Suppressor macrophage treated with lipopolysaccharide for 4 hours (primary cell): ENCODE measurements around the gene RPS2.
A peak's percentile ranks its signal among the peaks of the same experiment; 100 is the strongest.
"Not testable (repeated sequence)": the region's sequence is repeated elsewhere in the genome, so short reads cannot be mapped to it uniquely, and the experiment has no call there.

Experiments
- DNase-seq: peaks from one replicate; pipeline ENCODE4 v3.0.0-alpha.2; 2020

RPS2 gene

DNA sequence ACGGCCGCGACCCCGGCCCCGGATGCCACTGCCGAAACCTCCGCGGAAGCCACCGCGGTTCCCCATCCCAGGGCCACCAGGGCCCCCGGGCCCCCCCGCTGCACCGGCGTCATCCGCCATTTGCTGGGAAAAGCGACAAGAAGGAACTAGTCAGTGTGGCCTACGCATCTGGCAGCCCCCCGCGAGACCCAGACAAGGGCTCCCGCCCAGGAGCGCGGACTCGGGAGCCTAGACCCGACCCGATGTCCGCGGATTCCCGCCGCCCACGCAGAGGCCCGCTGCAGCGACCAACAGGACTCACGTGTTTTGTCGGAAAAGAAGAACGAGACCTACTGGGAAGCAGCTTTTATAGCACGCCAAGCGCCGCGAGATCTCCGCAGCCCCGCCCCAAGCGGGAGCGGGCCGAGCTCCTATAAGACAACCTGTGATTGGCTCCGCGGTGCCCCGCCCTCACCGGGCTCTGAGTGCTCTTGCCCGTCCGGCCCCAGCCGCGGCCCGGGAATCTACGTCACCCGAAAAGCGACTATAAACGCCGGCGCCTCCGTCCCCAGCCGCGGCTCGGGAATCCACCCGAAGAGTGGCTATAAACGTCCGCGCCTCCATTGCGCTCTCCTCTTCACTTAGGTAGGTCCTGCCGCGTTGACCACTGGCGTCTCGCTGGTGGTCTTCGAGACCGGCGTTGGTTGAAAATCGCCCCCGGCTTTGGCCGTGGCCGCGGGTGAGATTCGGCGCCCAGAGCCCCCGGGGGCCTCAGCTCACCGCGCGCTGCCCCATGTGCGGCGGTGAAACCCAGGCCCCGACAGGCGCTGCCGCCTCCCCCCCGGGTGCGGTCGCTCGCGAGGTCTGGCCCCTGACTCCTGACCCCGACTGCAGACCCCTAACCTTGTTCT, at the start of gene RPS2:
TSS of gene RPS2 (minus strand) at position 321 of the 890 bp plus-strand sequence. CDS start at position 120, 201 bp downstream.
- peak; percentile 100 for DNase-seq

DNA sequence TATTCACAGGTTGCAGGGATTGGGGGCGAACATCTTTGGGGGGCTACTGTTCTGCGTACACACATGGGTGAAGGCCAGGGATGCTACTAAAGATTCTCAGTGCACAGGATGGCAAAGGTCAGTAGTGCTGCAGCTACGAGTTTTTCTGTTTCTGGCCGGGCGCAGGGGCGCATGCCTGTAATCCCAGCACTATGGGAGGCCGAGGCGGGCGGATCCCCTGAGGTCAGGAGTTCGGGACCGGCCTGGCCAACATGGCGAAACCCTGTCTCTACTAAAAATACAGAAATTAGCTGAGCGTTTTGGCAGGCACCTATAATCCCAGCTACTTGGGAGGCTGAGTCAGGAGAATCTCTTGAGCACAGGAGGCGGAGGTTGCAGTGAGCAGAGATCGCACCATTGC, 48.9 kb upstream of the RPS2 start:
- no peak for DNase-seq

DNA sequence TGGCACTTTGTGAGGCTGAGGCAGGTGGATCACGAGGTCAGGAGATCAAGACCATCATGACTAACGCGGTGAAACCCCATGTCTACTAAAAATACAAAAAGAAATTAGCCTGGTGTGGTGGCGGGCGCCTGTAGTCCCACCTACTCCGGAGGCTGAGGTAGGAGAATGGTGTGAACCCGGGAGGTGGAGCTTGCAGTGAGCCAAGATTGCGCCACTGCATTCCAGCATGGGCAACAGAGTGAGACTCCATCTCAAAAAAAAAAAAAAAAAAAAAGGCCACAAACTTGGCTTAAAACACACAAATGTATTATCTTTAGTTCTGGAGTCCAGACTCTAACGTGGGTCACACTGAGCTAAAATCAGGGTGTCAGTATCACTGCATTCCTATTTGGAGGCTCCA, 47.1 kb upstream of the RPS2 start:
- DNase-seq: not testable (repeated sequence)

DNA sequence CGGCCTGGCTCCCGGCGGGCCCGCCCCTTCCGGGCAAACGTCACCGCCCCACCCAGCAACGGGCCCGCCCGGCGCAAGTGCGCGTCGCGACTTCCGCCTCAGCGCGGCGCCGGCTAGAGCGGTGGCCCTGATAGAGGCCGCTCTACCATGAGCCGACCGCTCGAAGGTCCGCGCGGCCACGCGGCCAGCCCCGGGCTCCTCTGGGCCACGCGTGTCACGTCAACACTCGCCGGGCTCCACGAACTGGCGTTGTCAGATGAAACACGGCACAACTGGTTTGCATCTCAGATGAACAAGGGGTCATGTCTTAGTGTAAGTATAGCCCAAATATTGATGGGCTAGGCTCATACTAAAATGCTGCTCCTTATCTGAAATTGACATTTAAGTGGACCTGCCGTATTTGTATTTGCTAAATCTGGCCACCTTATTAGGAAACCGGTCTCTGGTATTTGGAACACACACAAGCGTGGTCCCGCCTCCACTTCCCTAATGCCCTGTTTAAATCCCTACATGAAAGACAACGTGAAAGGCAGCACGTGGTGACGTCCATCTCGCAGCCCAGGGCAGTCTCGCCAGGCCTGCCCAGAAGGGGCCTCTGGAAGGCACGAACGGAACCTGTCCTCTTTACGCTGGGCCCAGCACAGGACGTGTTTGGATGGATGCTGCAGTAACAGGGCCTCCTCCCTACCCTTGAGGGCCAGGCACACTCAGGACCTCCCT, 45.3 kb upstream of the RPS2 start, which contains the start of gene ZNF598:
TSS of gene ZNF598 (minus strand) at position 31 of the 720 bp plus-strand sequence.
- DNase-seq: peak; percentile 95

DNA sequence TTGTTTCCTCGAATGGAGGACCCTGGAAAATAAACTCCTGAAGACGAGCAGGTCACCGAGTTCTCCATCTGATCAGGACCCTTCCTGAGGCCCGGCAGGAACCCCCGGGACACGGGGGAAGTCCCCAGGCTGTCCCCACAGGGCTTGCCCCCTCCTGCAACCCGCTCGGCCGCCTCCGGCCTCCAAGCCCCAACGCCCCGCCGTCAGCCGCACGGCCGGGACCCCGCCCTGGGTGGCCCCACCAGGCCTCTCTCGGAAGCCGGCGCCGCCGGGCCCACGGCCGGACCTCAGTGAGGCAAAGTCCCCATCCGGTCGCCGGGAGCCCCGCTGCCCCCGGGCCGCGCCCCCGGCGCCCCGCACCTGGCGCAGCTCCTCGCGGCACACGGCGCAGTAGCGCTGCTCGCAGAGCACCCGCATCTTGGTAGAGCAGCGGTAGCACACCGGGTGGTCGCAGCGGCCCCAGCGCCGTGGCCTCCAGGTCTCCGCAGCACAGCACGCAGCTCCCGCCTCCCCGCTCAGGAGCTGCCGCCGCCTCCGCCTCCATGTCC, 44.6 kb upstream of the RPS2 start:
- DNase-seq: peak; percentile 28

DNA sequence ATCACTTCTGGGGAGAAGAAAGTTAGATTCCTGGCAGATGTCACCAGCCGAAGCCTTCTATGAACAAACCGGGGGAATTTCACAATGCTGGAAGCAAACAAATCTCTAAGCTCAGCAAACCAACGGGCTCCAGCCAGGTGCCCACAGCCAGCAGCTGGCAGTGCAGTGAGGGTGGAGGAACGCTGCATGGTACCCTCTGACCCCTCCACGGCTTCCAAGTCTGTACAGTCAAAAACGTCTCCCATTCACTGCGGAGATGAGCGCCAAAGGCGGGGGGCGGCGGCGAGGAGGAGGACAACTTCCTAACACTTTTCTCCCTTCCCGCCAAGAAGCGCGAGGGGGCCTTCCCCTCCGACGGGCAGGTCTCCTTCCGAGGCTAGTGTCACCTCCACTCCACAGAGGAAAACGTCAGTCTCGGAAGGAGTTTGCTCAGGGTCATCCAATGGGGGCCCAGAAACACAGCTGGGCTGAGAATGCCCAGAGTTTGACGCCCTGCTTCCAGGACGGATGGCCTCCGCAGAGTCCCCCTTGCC, 44.1 kb upstream of the RPS2 start:
- DNase-seq: peak; percentile 44

DNA sequence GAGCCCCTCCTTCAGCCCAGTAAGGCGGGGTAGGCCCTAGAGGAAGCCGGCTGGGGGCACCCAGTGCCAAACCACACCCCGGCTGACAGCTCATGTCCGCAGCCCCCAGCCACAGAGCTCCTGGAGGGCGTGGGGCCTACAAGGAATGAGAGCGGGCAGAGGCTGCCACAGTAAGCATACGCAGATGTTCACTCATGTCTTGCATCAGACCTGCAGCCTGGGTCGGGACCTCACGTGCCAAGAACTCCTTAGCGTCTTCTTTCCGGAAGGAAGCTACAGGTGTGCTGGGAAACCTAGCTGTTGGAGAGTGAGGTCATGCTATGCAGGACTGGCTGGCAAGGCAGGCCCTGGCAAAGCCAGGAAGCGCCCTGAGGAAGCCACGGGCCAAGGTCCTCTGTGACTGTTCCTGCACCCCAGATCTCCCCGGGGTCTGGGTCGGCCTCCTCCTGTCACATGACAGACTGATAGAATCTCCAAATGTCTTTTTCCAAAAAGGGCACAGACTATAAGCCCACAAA, 43.4 kb upstream of the RPS2 start:
- no peak for DNase-seq

DNA sequence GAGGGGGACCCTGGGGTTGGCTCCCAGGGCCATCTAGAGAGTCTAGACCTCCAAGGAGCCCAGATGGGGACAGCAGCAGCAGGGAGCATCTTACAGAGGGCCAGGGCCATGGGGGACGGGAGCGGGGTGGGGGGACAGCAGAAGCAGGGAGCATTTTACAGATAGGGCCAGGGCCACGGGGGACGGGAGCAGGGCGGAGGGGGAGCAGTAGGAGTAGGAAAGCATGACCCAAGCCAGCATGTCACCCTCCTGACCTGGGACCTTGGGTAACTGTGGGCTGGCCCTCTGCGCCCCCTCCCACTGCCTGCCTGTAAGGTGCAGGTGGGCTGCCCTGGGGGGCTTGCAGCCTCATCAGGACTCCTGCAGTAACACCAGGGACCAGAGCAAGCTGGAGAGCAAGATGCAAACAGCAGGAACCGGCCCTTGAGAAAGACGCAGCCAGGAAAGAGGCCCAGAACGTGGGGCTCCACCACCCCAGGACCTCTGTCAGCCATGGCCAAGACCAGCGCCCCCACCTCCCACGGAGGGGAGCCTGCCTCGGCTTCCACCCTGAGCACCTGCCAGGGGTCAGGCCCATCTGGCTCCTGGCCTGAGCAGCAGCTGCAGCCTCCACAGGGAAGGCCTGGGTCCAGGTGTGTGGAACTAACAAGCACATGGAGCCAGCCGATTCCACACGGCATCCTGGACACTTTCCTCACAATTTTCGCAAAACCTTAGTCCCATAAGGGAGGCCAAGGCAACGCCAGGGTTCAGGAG, 42.6 kb upstream of the RPS2 start:
- DNase-seq: no peak

DNA sequence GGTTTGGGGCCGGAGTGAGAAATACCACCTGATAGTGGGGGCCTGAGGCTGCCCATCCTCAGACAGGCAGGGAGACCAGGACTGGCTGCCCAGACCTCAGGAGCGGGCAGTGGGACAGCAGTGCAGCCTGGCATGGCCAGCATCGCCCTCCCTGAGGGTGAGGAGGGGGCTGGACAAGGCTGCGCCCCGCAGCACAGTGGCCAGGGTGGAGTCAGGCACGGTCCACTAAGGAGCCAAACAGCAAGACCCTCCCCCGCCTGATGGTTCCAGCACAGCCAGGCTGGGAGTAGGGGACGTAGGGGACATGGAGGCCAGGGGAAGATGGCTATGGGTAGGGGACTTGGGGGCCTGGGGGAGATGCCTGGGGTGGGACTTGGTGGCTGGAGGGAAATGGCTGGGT, 41.7 kb upstream of the RPS2 start:
- no peak for DNase-seq

DNA sequence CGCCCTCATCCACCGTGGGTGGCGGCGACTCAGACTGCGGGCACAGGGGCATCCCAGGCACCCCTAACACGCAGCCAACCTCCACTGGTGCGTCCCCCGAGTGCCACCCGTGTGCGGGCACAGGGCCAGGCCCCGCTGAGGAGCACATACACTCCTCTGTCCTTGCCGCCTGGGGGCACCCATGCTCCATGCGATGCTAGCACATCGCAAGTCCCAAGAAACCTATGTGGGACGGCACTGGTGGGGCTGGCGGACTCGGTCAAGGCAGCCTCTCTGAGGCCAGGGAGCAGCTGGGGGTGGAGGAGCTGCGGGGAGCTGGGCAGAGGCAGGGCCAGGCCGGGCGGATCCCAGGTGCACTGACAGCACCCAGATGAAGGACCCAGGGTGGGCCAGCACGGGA, 41.0 kb upstream of the RPS2 start:
- DNase-seq: peak; percentile 68

DNA sequence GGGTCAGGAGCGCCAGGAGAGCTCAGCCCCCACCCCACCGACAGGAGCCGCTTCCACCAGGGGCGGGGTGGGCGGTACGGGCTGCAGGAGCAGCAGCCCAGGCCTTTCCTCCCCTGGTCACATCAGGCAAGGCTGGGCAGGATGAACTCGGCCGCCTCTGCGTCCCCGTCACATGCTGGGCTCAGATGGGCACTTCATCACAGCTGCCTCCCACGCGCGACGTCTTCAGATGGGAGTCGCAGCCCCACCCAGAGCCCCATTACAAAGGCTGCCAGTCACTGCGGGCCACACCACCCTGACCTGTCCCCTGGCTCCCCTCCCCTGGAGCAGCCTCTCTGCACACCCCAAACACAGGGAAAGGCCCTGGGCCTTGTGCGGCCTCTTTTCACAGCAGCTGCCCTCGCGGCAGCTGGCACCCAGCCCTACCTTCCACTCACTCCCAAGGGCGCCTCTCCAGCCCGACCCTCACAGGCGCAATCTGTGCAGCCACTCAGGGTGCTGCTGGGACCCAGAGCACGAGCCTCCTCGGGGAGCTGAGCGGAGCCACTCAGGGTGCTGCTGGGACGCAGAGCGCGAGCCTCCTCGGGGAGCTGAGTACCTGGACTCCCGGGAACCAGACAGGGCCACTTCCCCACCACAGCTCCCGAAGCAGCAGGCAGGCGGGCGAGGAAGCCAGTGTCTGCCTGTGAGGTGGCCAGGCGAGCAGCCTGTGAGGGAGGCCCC, 40.3 kb upstream of the RPS2 start:
- peak; percentile 43 for DNase-seq

DNA sequence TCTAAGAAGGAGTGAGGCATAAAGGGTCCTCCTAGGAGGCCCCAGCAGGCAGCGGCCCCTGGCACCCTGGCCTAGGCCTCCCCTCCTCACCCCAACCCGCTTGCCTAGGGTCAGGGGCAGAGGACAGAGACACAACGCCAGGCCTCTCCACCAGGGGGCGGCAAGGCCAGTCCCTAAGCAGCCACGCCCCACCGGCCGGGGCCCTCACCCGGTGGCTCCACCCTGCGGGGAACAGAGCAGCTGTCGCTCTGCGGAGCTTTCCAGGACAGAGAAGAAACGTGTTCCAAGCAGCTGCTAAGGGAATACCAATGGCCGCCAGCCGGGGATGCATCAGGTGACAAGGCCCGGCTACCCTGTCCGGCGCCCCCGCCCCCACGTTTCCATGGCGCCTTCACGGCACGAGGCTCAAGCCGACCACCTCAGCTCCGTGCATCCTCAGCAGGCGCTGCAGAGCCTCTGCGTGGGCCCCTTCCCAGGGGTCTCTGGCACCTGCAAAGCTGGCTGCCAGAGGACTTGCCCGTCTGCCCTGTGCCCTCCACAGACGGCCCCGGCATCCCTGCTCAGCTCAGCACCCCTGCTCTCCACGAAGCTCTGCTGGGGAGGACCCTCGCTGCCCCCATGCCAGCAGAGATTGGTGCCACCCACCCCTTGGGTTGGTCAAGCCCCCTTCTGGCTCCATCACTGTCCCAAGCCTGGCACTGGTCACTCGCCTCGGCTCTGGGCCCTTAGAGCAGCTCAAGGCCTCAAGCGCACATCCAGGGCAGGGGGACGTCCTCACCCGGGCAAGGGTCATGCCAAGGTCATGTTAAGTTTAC, 39.4 kb upstream of the RPS2 start:
- DNase-seq: peak; percentile 96

DNA sequence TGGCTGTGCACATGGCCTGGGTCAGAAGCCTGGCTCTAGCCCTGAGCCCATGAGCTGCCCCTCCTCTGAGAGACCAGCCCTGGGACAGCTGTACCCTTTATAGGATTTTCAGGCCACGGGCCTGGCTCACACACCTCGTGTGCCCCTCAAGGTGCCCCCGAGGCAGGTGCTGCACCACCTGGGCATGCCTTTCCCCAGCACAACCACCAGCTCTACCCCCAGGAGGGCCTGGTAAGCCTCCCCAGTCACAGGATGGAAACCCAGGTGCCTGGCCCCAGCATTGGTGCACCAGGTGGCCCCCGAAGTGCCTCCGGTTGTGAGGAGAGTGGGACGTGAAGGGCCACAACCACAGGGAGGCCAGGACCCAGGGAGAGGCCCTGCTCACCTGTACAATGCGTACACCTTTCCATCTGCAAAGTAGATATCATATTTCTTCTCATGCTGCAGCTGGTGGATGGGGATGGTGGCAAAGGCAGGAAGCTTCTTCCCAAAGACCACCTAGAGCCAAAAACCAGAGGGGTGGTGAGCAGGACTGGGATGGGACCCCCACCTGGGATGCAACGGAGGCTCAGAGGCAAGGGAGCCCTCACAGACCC, 38.7 kb upstream of the RPS2 start:
- DNase-seq: no peak

DNA sequence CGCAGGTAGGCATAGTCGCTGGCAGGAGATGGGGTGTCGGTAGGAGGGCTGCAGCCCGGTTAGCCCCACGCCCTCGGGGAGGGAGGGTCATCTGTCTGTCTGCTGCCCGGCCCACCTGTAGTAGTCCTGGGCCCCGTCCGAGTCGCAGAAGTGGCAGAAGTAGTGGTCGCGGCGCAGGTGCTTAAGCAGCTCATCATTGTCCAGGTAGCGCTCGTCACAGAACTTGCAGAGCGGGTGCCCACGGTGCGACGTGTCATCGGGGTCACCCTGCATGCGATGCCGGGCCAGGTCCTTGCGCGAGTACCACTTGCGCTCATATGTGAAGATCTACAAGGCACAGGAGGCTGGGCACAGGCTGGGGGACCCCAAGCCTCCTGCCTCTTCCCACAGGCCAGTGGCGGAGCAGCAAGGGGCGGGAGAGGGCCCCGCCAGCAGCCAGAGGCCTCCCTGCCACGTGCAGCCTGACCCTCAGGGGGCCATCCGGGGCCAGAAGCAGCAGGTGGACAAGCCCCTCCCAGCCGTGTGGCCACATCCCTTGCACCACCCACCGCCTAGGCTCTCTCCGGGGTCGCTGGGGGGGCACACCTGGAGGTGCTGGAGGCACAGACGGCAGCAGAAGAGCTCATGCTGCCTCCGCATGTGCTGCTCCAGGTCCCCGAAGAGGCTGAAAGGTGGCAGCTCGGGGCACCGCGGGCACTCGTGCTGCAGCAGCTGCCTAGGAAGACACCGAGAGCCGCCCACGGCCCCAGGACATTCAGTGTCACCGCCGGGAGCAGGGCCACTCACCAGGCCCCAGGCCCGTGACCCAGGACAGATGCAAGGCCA, 38.0 kb upstream of the RPS2 start:
- DNase-seq: no peak

DNA sequence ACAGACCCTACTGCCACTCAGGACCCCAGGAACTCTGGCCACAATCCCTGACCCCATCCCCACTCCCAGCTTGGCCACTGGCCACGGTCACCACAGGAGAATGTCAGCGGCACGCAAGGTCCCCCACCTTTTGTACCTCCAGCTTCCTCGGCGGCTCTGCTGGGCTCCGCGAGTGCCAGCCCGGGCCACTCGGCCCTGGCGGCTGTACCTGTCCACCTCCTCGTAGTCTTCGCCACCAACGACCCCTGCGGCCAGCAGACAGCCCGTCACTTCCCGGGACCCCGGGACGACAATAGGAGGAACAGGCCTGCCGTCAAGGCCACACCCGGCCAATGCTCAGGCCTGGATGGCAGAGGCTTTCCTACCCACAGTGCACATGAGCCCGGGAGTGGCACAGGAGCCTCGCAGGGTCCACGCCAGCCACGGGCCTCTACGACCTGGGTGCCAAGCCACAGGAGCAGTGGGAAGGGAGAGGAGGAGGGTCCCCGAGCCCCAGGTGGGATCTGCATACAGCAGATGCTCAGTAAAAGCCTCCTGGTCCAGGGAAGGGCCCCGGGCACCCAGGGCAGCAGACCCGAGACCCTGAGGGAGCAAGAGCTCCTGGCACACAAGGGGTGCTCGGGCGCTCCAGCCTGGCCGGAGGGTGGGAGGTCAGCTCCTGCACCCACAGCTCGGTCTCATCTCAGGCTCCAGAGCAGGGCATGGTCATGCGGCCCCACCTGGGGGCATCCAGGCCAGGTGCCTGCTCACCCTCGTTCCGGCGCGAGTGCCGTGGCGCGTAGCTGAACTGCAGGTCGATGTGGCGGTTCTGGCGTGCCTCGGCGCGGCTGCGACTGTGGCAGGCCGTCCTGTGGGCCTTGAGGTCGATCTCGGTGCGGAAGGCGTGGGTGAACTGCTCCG, 37.1 kb upstream of the RPS2 start:
- DNase-seq: no peak

DNA sequence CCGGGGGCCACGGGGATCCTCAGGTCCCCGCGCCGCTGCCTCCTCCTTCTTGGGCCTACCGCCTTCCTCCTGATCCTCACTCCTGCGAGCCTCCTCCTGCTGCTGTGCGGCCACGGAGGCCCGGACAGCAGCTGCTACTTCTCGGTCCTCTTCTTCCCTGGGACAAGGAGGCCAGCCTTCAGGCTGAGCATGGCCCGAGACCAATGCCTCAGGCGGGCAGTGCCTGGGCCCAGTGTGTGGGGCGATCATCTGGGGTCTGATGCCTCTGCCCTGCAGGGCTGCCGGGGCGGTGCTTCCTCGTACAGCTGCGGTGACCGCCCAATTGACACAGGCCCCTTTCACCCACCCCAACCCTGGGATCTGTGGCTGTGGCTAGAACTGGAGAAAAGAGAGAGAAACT, 36.4 kb upstream of the RPS2 start:
- DNase-seq: no peak

DNA sequence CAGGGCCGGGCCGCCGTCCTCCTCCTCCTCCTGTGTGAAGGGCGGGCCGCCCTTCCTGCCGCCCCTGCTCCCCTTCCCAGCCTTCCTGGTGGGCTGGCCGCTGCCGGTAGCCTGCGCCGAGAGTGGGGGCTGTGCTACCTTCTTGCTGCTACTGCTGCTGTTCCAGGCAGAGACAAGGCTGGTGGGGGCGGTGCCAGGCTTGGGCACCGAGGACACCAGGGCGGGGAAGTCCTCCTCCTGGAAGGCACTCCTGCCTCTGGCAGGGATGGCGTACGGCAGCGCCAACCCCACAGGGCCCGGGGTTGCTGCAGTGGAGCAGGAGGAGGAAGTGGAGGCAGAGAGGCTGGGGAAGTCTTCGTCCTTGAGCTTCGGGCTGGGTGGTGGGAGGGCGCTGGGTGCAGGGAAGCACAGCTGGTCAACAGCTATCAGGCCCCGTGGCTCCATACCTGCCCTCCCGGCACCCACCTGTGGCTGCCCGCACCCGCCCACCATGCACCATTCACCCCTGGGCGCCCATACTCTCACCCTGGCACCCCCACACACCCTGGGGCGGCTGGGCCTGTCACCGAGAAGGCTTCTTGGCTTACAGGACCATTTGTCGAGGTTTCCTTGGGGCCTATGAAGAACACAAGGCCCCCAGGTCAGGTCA, 35.4 kb upstream of the RPS2 start:
- no peak for DNase-seq
